NT2/D1 (cell line): ENCODE results near the gene RCOR2.

Experiments
- SUZ12 ChIP-seq: IDR thresholded peaks from 2 replicates; pipeline ENCODE4 v1.6.1; 2011; ENCODE audit not compliant: insufficient read length, insufficient read depth; ENCODE audit errors: extremely low read depth
- YY1 ChIP-seq: IDR thresholded peaks from 2 replicates; pipeline ENCODE4 v1.6.1; 2011; ENCODE audit not compliant: insufficient read length, insufficient read depth
- ZNF274 ChIP-seq: IDR thresholded peaks from 2 replicates; pipeline ENCODE4 v1.6.1; 2011; ENCODE audit warnings: mild to moderate bottlenecking, low read depth, low read length

DNA sequence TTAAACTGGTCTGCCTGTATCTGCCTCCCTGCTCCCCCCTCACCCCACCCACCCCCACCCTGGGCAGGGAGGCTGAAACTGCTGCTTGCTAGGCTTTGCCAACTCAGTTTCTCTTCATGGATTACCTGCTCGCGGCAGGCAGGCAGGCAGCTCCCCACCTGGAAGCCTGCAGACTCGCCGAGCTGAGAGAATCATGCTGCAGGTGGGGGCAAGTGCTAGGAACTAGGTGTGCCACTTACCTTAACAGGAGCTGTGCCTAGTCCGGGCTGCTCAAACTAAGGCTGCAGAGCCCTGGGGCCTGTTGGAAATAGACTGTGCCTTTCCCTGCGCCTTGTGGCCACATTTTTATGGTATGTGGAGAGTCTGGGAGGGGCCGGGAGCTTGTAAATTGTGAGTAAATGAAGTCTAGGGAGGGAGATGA is 47.8 kb downstream of the RCOR2 start:
- TF ChIP-seq SUZ12 (no peak), YY1 (no peak), ZNF274 (no peak)
